Measurements from ENCODE around the gene ZNF710. TPM values are rescaled to one million over a fixed set of nuclear protein-coding genes. Genes with fewer than 3 reads are reported as not detected.

The ZNF710 gene
- total and polyA plus RNA-seq, 4 donors, result 5.3 to 33.0 (median 17.5) TPM

DNA sequence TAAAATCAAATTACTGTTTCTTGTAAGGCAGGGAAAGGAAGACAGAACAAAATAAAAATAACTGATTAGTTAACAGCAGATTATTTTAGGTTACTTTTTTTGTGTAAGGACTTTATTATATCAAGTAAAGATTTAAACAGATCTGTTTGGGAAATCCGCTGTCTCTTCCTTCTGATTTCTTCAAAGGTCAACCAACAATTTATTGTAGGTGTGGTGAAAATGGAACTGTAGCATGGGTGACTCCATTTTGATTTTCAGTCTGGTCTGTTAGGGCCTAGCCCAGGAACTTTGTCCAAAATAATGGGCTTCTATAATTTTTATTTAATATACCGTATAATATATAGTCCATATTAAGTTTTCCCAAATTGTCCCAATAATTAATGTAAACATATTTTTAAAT, 114.7 kb downstream of the ZNF710 start:
- Histone ChIP-seq H3K9me3 (ENCODE audit: control insufficient read depth, insufficient read depth, low read length) (no peaks in the 10 kb centered on the region), H3K36me3 (ENCODE audit: control insufficient read depth, insufficient read depth, low read length) (no peaks in the 10 kb centered on the region), H3K27me3 (ENCODE audit: control insufficient read depth, insufficient read depth, low read length) (no peaks in the 10 kb centered on the region), H3K27ac (ENCODE audit: low read depth, low read length) (no peak overlapping the region), H3K4me3 (ENCODE audit: low read depth, low read length) (no peak overlapping the region), H3K4me1 (ENCODE audit: control insufficient read depth, insufficient read depth, low read length) (no peaks in the 10 kb centered on the region)
- no peak for DNase-seq (ENCODE audit: low read depth in 4 of 6, low spot score in 6 of 6)
- no CpG with 5 or more reads among the region's 2 CpGs for WGBS (ENCODE audit: insufficient coverage)

DNA sequence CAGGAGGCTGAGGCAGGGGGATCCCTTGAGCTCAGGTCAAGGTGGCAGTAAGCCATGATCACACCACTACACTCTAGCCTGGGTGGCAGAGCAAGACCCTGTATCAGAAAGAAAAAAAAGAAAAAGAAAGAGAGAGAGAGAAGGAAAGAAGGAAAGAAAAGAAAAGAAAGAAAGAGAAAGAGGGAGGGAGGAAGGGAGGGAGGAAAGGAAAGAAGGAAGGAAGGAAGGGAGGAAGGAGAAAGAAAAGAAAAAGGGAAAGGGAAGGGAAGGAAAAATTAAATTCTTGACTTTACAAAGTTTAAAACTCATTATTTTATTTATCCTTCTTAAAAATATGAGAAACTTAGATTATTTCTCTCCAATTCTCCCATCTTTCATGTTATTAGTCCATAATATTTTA, 118.2 kb downstream of the ZNF710 start:
- Histone ChIP-seq H3K9me3 (ENCODE audit: control insufficient read depth, insufficient read depth, low read length) (no peaks in the 10 kb centered on the region), H3K27ac (ENCODE audit: low read depth, low read length) (no peak overlapping the region), H3K4me3 (ENCODE audit: low read depth, low read length) (no peak overlapping the region), H3K36me3 (ENCODE audit: control insufficient read depth, insufficient read depth, low read length) (no peaks in the 10 kb centered on the region), H3K27me3 (ENCODE audit: control insufficient read depth, insufficient read depth, low read length) (no peaks in the 10 kb centered on the region), H3K4me1 (ENCODE audit: control insufficient read depth, insufficient read depth, low read length) (no peaks in the 10 kb centered on the region)
- no peak for DNase-seq (ENCODE audit: low read depth in 4 of 6, low spot score in 6 of 6)

DNA sequence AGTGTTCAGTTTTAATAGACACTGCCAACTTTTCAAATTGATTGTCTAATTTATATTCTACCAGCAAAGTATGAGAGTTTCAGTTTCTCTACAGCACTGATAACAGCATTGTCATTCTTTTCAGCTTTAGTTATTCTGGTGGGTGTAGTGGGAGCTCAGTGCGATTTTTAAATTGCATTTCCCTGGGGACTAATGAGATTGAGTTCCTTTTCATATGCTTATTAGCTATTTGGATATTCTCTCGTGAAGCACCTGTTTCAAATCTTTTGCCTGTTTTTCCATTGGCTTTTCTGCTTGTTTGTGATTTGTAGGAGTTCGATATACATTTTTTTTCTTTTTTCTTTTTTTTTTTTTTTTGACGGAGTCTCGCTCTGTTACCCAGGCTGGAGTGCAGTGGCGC, 120.0 kb downstream of the ZNF710 start:
- WGBS (ENCODE audit: insufficient coverage), result no CpG with 5 or more reads among the region's 6 CpGs
- no peak overlapping the region for H3K4me3 ChIP-seq (ENCODE audit: low read depth, low read length)
- no peaks in the 10 kb centered on the region for H3K9me3 ChIP-seq (ENCODE audit: control insufficient read depth, insufficient read depth, low read length)
- no peaks in the 10 kb centered on the region for H3K4me1 ChIP-seq (ENCODE audit: control insufficient read depth, insufficient read depth, low read length)
- no peaks in the 10 kb centered on the region for H3K27me3 ChIP-seq (ENCODE audit: control insufficient read depth, insufficient read depth, low read length)
- no peak overlapping the region for H3K27ac ChIP-seq (ENCODE audit: low read depth, low read length)
- no peak for DNase-seq (ENCODE audit: low read depth in 4 of 6, low spot score in 6 of 6)
- no peaks in the 10 kb centered on the region for H3K36me3 ChIP-seq (ENCODE audit: control insufficient read depth, insufficient read depth, low read length)

DNA sequence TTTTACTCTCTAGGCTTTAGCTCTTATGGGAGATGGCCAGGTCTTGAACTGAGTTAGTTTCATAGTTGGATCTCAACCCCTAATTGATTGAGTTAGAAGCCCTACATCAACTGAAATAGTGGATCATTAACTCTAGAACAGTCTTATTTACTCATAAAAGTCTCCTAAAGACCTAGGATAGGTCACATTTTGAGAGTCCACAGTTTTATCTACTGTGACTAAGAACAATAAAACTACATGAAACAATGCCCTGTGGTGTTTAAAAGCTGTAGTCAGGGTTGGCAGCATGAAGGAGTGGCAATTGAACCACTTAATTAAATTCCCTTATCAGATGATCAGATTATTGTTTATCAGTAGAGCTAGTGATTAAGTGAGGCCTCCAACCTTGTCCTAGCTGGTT, 123.4 kb downstream of the ZNF710 start:
- peaks cover 4% of the 10 kb centered on the region for H3K27me3 ChIP-seq (ENCODE audit: control insufficient read depth, insufficient read depth, low read length)
- DNase-seq (ENCODE audit: low read depth in 4 of 6, low spot score in 6 of 6), result no peak
- H3K4me1 ChIP-seq (ENCODE audit: control insufficient read depth, insufficient read depth, low read length), result no peaks in the 10 kb centered on the region
- no peak overlapping the region for H3K27ac ChIP-seq (ENCODE audit: low read depth, low read length)
- H3K4me3 ChIP-seq (ENCODE audit: low read depth, low read length), result no peak overlapping the region
- H3K9me3 ChIP-seq (ENCODE audit: control insufficient read depth, insufficient read depth, low read length), result no peaks in the 10 kb centered on the region
- H3K36me3 ChIP-seq (ENCODE audit: control insufficient read depth, insufficient read depth, low read length), result no peaks in the 10 kb centered on the region

DNA sequence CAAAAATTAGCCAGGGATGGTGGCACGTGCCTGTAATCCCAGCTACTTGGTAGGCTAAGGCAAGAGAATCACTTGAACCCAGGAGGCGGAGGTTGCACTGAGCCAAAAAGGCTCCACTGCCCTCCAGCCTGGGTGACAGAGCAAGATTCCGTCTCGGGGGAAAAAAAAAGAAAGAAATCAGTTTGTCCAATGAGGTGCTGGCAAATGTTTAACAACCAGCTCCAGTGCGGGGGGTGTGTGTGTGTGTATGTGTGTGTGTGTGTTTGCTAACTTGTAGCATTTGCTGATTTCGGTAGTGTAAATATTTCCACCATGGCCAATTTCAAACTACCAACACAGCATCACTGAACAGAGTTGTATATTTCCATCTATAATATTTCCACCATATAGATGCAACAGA, 124.9 kb downstream of the ZNF710 start:
- Histone ChIP-seq H3K27ac (ENCODE audit: low read depth, low read length) (no peak overlapping the region), H3K9me3 (ENCODE audit: control insufficient read depth, insufficient read depth, low read length) (no peaks in the 10 kb centered on the region), H3K4me1 (ENCODE audit: control insufficient read depth, insufficient read depth, low read length) (no peaks in the 10 kb centered on the region), H3K4me3 (ENCODE audit: low read depth, low read length) (no peak overlapping the region), H3K36me3 (ENCODE audit: control insufficient read depth, insufficient read depth, low read length) (no peaks in the 10 kb centered on the region), H3K27me3 (ENCODE audit: control insufficient read depth, insufficient read depth, low read length) (peaks cover 4% of the 10 kb centered on the region)
- WGBS (ENCODE audit: insufficient coverage), result 75% methylated on average over 4 of the region's 6 CpGs
- DNase-seq (ENCODE audit: low read depth in 4 of 6, low spot score in 6 of 6), result no peak

DNA sequence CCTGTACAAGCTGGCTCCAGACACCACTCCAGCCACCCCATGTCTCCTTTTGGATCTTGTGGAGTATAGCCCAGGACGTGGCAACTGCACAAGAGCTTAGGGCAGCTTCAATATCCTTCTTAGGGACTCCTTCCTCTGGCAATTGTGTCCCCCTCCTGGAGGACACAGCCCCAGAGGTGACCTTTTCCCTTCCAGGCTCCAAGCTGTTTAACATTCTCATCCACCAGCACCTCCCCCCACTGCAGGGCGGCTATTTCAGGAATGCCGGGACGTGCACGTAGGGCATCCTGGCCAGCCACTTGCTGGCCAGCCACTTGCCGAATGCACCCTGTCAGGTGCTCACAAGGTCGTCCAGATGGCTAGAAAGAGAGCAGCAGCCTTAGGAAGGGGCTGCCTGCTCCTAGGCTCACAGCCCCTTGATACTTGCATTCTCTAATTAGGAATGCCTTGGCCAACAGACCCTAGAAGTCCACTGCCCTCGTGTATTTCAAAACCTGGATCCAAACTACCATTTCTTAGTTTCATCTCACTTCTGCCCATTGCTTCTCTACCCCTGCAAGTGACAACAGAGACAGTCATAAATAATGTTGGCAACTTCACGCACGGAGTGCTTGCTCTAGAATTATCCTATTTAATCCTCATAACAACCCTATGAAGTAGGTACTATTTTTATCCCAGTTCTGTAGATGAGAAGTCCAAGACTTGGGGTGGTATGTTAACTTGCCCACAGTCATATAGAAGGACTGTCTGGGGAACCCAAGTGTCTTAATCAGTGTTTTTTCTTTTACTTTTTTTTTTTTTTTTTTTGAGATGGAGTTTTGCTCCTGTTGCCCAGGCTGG, 125.7 kb downstream of the ZNF710 start:
- no peak overlapping the region for H3K27ac ChIP-seq (ENCODE audit: low read depth, low read length)
- peaks cover 4% of the 10 kb centered on the region for H3K27me3 ChIP-seq (ENCODE audit: control insufficient read depth, insufficient read depth, low read length)
- H3K4me1 ChIP-seq (ENCODE audit: control insufficient read depth, insufficient read depth, low read length), result no peaks in the 10 kb centered on the region
- no peak for DNase-seq (ENCODE audit: low read depth in 4 of 6, low spot score in 6 of 6)
- WGBS (ENCODE audit: insufficient coverage), result 39% methylated on average over 8 of the region's 10 CpGs
- no peaks in the 10 kb centered on the region for H3K9me3 ChIP-seq (ENCODE audit: control insufficient read depth, insufficient read depth, low read length)
- no peaks in the 10 kb centered on the region for H3K36me3 ChIP-seq (ENCODE audit: control insufficient read depth, insufficient read depth, low read length)
- H3K4me3 ChIP-seq (ENCODE audit: low read depth, low read length), result no peak overlapping the region

DNA sequence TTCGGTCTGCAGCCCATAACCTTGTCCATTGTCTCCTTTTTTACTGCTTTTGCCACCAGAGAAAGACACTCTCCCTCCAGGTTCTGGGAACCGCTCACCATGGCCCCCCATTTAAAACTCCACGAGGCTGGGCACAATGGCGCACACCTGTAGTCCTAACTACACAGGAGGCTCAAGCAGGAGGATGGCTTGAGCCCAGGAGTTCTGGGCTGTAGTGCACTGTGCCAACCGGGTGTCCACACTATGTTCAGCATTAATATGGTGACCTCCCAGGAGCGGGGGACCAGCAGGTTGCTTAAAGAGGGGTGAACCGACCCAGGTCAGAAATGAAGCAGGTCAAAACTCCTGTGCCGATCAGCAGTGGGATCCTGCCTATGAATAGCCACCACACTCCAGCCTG, 129.2 kb downstream of the ZNF710 start:
- Histone ChIP-seq H3K36me3 (ENCODE audit: control insufficient read depth, insufficient read depth, low read length) (no peaks in the 10 kb centered on the region), H3K4me1 (ENCODE audit: control insufficient read depth, insufficient read depth, low read length) (no peaks in the 10 kb centered on the region)
- DNase-seq (ENCODE audit: low read depth in 4 of 6, low spot score in 6 of 6), result no peak

More for the DNA sequence above, 129.2 kb downstream of the ZNF710 start:
- WGBS (ENCODE audit: insufficient coverage), result 94% methylated on average over 7 of the region's 8 CpGs
- H3K9me3 ChIP-seq (ENCODE audit: control insufficient read depth, insufficient read depth, low read length), result no peaks in the 10 kb centered on the region
- H3K27me3 ChIP-seq (ENCODE audit: control insufficient read depth, insufficient read depth, low read length), result peaks cover 4% of the 10 kb centered on the region
- H3K4me3 ChIP-seq (ENCODE audit: low read depth, low read length), result no peak overlapping the region
- no peak overlapping the region for H3K27ac ChIP-seq (ENCODE audit: low read depth, low read length)

Small RNAs within 50 kb of the gene (small RNA-seq; reads per million reads assigned to genes)
- gene MIR3174 (ENCODE audit: low replicate concordance), result 0.30 reads per million, percentile 28 among the genes with 10 or more reads in this experiment
- not detected for gene RF00066 (ENCODE audit: low replicate concordance)

Other genes starting within 250 kb of the ZNF710 start
- under 1 TPM in 1 of 2 donors, not detected in 1; 0.83 TPM for gene MESP2, start 225.0 kb upstream of the ZNF710 start, total RNA-seq
- gene MESP2, start 225.0 kb upstream of the ZNF710 start, polyA plus RNA-seq (ENCODE audit: insufficient read length in 2 of 2), result under 1 TPM; 0.25 to 0.71 TPM
- 10 to 100 TPM in 1 of 2 donors, 1 to 10 TPM in 1; 6.2 to 24.2 TPM for gene ANPEP, start 186.5 kb upstream of the ZNF710 start, total RNA-seq
- 10 to 100 TPM in 1 of 2 donors, 1 to 10 TPM in 1; 5.1 to 15.4 TPM for gene ANPEP, start 186.5 kb upstream of the ZNF710 start, polyA plus RNA-seq (ENCODE audit: insufficient read length in 2 of 2)
- gene AP3S2, start 107.3 kb upstream of the ZNF710 start, total RNA-seq, result 10 to 100 TPM; 47.1 to 66.0 TPM
- gene AP3S2, start 107.3 kb upstream of the ZNF710 start, polyA plus RNA-seq (ENCODE audit: insufficient read length in 2 of 2), result 10 to 100 TPM; 43.6 to 50.5 TPM
- 10 to 100 TPM; 16.1 to 16.6 TPM for gene ARPIN, start 88.4 kb upstream of the ZNF710 start, total RNA-seq
- 10 to 100 TPM; 25.2 to 26.6 TPM for gene ARPIN, start 88.4 kb upstream of the ZNF710 start, polyA plus RNA-seq (ENCODE audit: insufficient read length in 2 of 2)
- 100 to 1,000 TPM in 1 of 2 donors, 10 to 100 TPM in 1; 65.5 to 111 TPM for gene IDH2, start 101.1 kb downstream of the ZNF710 start, total RNA-seq
- 100 to 1,000 TPM; 141 to 144 TPM for gene IDH2, start 101.1 kb downstream of the ZNF710 start, polyA plus RNA-seq (ENCODE audit: insufficient read length in 2 of 2)
- 10 to 100 TPM; 12.5 to 40.4 TPM for gene SEMA4B, start 200.0 kb downstream of the ZNF710 start, total RNA-seq
- gene SEMA4B, start 200.0 kb downstream of the ZNF710 start, polyA plus RNA-seq (ENCODE audit: insufficient read length in 2 of 2), result 10 to 100 TPM; 49.1 to 67.6 TPM
- gene CIB1, start 232.6 kb downstream of the ZNF710 start, total RNA-seq, result 10 to 100 TPM; 11.5 to 28.5 TPM
- 10 to 100 TPM; 29.5 to 32.9 TPM for gene CIB1, start 232.6 kb downstream of the ZNF710 start, polyA plus RNA-seq (ENCODE audit: insufficient read length in 2 of 2)
- 1 to 10 TPM; 6.0 to 7.3 TPM for gene GDPGP1, start 232.9 kb downstream of the ZNF710 start, total RNA-seq
- gene GDPGP1, start 232.9 kb downstream of the ZNF710 start, polyA plus RNA-seq (ENCODE audit: insufficient read length in 2 of 2), result 1 to 10 TPM; 3.7 to 7.8 TPM
- gene TTLL13, start 248.2 kb downstream of the ZNF710 start, total RNA-seq, result under 1 TPM; 0.28 to 0.30 TPM
- gene TTLL13, start 248.2 kb downstream of the ZNF710 start, polyA plus RNA-seq (ENCODE audit: insufficient read length in 2 of 2), result under 1 TPM; 0.30 to 0.51 TPM

Measured in spinal cord (tissue), 10 donors.